HG03354 (cell line): ENCODE measurements around the gene FMNL3.
"Not testable (repeated sequence)": the region's sequence is repeated elsewhere in the genome, so short reads cannot be mapped to it uniquely, and the experiment has no call there.

Source experiments
- ATAC-seq: cut with Tn5 transposase; IDR thresholded peaks from one replicate; pipeline ENCODE4 v1.9.1; 2021; ENCODE audit warnings: mild to moderate bottlenecking; ENCODE audit not compliant: unreplicated experiment, poor library complexity, severe bottlenecking

FMNL3 gene

GRCh38 chr12:49720214-49720613 is 13.0 kb upstream of the FMNL3 start:
- no peak for ATAC-seq

- not testable (repeated sequence) for ATAC-seq
Observed at GRCh38 chr12:49717800-49718199, 10.6 kb upstream of the FMNL3 start.

GRCh38 chr12:49716553-49716952 is 9.3 kb upstream of the FMNL3 start:
- ATAC-seq: no peak

- not testable (repeated sequence) for ATAC-seq
Observed at GRCh38 chr12:49713952-49714351, 6.7 kb upstream of the FMNL3 start.

GRCh38 chr12:49708851-49709250 is 1.6 kb upstream of the FMNL3 start:
- ATAC-seq: no peak

- ATAC-seq: no peak
Observed at GRCh38 chr12:49707812-49708147, 575 bp upstream of the FMNL3 start.

- ATAC-seq: peak; percentile 28
Observed at GRCh38 chr12:49706351-49707127, 666 bp downstream of the FMNL3 start.

GRCh38 chr12:49705479-49706134 is 1.6 kb downstream of the FMNL3 start:
- ATAC-seq: no peak

- no peak for ATAC-seq
Observed at GRCh38 chr12:49703647-49704137, 3.5 kb downstream of the FMNL3 start.

- no peak for ATAC-seq
Observed at GRCh38 chr12:49702676-49703215, 4.5 kb downstream of the FMNL3 start.

- no peak for ATAC-seq
Observed at GRCh38 chr12:49702009-49702408, 5.2 kb downstream of the FMNL3 start.

- ATAC-seq: peak; percentile 83
Observed at GRCh38 chr12:49698619-49699545, 8.3 kb downstream of the FMNL3 start.

GRCh38 chr12:49697808-49698207 is 9.4 kb downstream of the FMNL3 start:
- ATAC-seq: no peak

- no peak for ATAC-seq
Observed at GRCh38 chr12:49696723-49697122, 10.5 kb downstream of the FMNL3 start.

GRCh38 chr12:49693931-49694444 is 13.2 kb downstream of the FMNL3 start:
- no peak for ATAC-seq

- ATAC-seq: no peak
Observed at GRCh38 chr12:49692851-49693250, 14.4 kb downstream of the FMNL3 start.

- ATAC-seq: no peak
Observed at GRCh38 chr12:49689785-49690184, 17.4 kb downstream of the FMNL3 start.

- no peak for ATAC-seq
Observed at GRCh38 chr12:49689237-49689636, 18.0 kb downstream of the FMNL3 start.

GRCh38 chr12:49687941-49688340 is 19.3 kb downstream of the FMNL3 start:
- no peak for ATAC-seq
